Measurements from ENCODE around the gene HOXB8.

The HOXB8 gene

DNA sequence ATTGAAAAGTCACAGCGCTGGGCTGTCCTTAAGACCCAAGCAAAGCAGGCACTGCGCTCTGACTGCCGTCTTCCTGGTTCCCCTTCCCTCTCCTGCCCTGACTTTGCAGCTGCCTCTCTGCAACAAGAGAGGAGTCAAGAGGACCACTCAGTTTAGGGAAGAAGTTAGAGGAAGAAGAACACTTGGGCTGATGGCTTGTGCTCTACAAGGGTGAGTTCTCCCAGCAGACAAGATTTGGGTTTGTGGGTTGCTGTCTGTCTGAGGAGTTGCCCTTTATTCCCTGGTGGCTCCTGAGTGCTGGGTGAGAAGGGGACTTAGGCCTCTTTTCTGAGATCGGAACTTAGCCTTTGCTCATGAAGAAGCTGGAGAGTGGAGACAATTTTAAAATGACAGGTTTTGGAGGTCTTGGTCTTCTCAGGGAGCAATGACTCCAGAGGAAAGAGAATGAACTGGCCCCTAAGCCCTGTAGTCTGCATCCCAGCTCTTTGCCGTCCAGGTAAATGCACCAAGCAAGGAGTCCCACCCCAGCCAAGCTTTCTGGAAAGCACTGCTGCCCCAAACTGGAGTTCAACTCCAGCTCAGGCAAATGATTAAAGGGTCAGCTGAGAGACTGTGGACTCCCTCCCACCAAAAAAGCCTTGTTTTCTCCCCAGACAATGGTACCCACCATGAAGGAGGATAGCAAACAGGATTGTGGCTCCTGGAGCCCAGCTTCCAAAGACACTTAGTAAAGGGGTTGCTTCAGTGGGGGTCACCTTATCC is 13.7 kb upstream of the HOXB8 start:
- no peak for ATAC-seq

DNA sequence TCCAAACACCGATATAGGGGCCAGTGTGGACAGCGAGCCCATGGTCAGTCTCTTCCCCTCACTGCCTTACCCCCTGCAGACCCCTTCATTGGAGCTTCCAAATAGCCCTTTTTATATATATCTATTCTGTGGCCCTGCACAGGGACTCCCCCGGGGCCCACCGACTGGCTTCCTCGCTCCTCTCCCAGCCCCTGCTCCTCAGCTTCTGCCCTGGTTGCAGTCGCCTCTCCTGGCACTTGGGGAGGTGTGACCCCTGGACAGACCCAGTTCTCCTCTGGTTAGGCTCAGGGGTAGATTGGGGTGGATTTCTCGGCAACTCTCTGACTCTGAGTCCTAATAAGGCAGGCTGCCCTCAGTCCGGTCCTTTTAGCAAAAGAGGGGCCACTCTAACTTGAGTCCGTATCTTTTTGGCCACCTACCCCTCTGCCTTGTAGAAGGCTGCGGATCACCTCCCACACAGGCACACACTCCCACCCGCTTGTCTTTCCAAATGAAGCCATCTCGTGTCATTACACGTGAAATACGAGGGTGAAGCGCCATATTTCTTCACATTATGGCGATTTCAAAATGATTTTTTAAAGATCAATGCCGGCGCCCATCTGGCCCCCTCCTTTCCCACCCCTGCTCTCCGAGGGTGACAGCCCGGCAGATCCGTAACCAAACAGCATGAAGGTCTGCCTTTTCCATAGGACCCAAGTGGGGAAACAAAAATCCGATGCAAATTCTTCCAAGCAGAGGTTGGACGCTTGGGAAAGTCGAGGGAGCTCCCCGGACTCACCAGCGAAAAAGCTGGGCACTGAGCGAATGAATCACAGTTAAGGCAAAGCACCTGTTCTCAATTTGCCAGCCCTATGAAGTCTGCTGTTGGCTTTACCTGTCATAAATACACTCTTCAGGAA is 12.8 kb upstream of the HOXB8 start:
- TF ChIP-seq SNAI2 (CRISPR knock-in tag; IDR thresholded peaks at IDR 0.05) (no peak), ESRRG (CRISPR knock-in tag; IDR thresholded peaks at IDR 0.05) (no peak), CSRNP3 (CRISPR knock-in tag; IDR thresholded peaks at IDR 0.05) (no peak), ZNF565 (CRISPR knock-in tag; conservative IDR thresholded peaks at IDR 0.05; ENCODE audit: low read depth) (no peak), TOX (CRISPR knock-in tag; IDR thresholded peaks at IDR 0.05; ENCODE audit: borderline replicate concordance) (no peak), ISL1 (CRISPR knock-in tag; IDR thresholded peaks at IDR 0.05) (no peak), ZNF8 (CRISPR knock-in tag; IDR thresholded peaks at IDR 0.05) (no peak), ARNTL (CRISPR knock-in tag; IDR thresholded peaks at IDR 0.05; ENCODE audit: borderline replicate concordance, low read depth) (no peak), ZC3H10 (CRISPR knock-in tag; IDR thresholded peaks at IDR 0.05) (no peak), CREB5 (CRISPR knock-in tag; IDR thresholded peaks at IDR 0.05; ENCODE audit: low read depth) (no peak), ZFP3 (CRISPR knock-in tag; IDR thresholded peaks at IDR 0.05) (no peak), TCF4 (CRISPR knock-in tag; IDR thresholded peaks at IDR 0.05; ENCODE audit: borderline replicate concordance) (no peak), PPARA (CRISPR knock-in tag; IDR thresholded peaks at IDR 0.05; ENCODE audit: borderline replicate concordance) (no peak)
- TF ChIP-seq, protein P1, sequence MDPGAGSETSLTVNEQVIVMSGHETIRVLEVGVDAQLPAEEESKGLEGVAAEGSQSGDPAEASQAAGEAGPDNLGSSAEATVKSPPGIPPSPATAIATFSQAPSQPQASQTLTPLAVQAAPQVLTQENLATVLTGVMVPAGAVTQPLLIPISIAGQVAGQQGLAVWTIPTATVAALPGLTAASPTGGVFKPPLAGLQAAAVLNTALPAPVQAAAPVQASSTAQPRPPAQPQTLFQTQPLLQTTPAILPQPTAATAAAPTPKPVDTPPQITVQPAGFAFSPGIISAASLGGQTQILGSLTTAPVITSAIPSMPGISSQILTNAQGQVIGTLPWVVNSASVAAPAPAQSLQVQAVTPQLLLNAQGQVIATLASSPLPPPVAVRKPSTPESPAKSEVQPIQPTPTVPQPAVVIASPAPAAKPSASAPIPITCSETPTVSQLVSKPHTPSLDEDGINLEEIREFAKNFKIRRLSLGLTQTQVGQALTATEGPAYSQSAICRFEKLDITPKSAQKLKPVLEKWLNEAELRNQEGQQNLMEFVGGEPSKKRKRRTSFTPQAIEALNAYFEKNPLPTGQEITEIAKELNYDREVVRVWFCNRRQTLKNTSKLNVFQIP (CRISPR knock-in tag; IDR thresholded peaks at IDR 0.05; ENCODE audit: borderline replicate concordance, low read depth) = no peak
- no peak for ATAC-seq

More for the DNA sequence above, 13.7 kb upstream of the HOXB8 start:
- TF ChIP-seq BACH2 (CRISPR knock-in tag; IDR thresholded peaks at IDR 0.05; ENCODE audit: borderline replicate concordance) (no peak), RARB (CRISPR knock-in tag; IDR thresholded peaks at IDR 0.05) (no peak), CSDC2 (CRISPR knock-in tag; IDR thresholded peaks at IDR 0.05) (no peak), TOX (CRISPR knock-in tag; IDR thresholded peaks at IDR 0.05; ENCODE audit: borderline replicate concordance) (no peak), CREB5 (CRISPR knock-in tag; IDR thresholded peaks at IDR 0.05; ENCODE audit: low read depth) (no peak), GLIS3 (CRISPR knock-in tag; IDR thresholded peaks at IDR 0.05) (no peak), ARNTL (CRISPR knock-in tag; IDR thresholded peaks at IDR 0.05; ENCODE audit: borderline replicate concordance, low read depth) (no peak), OSR1 (CRISPR knock-in tag; IDR thresholded peaks at IDR 0.05) (no peak), ZNF8 (CRISPR knock-in tag; IDR thresholded peaks at IDR 0.05) (no peak), ZC3H10 (CRISPR knock-in tag; IDR thresholded peaks at IDR 0.05) (no peak), CSRNP3 (CRISPR knock-in tag; IDR thresholded peaks at IDR 0.05) (no peak), ZFP3 (CRISPR knock-in tag; IDR thresholded peaks at IDR 0.05) (no peak), PPARA (CRISPR knock-in tag; IDR thresholded peaks at IDR 0.05; ENCODE audit: borderline replicate concordance) (no peak)

- no peak for TF ChIP-seq PPARA (CRISPR knock-in tag; IDR thresholded peaks at IDR 0.05; ENCODE audit: borderline replicate concordance)
- TF ChIP-seq CSRNP3 (CRISPR knock-in tag; IDR thresholded peaks at IDR 0.05) = no peak
- TF ChIP-seq SNAI2 (CRISPR knock-in tag; IDR thresholded peaks at IDR 0.05) = no peak
- no peak for TF ChIP-seq RARB (CRISPR knock-in tag; IDR thresholded peaks at IDR 0.05)
- no peak for TF ChIP-seq ARNTL (CRISPR knock-in tag; IDR thresholded peaks at IDR 0.05; ENCODE audit: borderline replicate concordance, low read depth)
- TF ChIP-seq ZNF70 (CRISPR knock-in tag; IDR thresholded peaks at IDR 0.05) = no peak
- no peak for ATAC-seq
Measured at GRCh38 chr17:48627118-48627597, 12.1 kb upstream of the HOXB8 start.

Measured in SK-N-SH treated with all-trans-retinoic acid at 6 μM for 48 hours (cell line).